Stimulated activated CD8-positive, alpha-beta memory T cell treated with anti-CD3 and anti-CD28 coated beads, Interleukin-2, amount 100 ng/mL, for 48 hours (primary cell): Measurements from ENCODE around the gene PDZD7.

ENCODE experiments used
- DNase-seq, 2 donors: peaks; one replicate each; pipeline ENCODE4 v3.0.0-alpha.2; 2020; ENCODE audit warnings: low read depth in 2 of 2

PDZD7 gene

GRCh38 chr10:100968062-100968736, 62.7 kb downstream of the PDZD7 start:
- no peak for DNase-seq

DNA sequence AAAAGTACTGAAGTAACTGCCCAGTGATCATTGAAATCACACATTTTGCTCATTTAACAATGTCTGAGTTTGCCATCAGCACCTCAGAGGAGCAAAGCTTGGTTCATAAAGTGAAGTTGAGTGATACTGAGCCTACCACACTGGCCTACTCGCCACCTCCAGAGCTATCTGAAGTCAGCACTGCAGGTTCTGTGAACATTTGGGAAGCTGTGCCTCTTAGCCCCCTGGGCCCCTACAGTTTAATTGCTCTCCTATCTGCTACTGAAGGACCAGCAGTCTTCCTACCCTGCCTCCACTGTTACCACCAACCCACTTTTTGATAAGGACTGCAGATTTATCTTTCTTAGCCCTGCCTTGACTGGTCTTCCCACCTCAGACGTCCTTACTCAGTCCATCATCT, 63.6 kb downstream of the PDZD7 start:
- no peak for DNase-seq

- no peak for DNase-seq
Measured at GRCh38 chr10:100966887-100967286, 64.0 kb downstream of the PDZD7 start.

DNA sequence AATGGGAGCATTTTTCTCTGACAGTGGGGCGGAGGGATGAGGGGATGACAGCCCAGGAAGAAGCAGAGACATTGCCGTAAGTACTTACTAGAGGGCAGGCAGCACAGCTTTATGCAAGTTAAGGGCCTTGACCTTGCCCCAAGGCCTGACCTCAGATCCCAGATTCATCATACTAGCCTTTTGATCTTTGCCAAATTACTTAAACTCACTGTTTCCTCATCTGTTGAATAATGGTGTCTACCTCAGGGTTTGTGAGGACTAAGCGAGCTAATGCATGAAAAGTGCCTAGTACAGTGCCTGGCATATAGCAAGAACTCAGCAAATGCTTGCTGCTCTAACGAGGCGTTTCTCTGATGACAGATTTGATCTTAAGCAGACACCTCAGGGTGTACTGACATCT, 65.1 kb downstream of the PDZD7 start:
- DNase-seq, result no peak

DNA sequence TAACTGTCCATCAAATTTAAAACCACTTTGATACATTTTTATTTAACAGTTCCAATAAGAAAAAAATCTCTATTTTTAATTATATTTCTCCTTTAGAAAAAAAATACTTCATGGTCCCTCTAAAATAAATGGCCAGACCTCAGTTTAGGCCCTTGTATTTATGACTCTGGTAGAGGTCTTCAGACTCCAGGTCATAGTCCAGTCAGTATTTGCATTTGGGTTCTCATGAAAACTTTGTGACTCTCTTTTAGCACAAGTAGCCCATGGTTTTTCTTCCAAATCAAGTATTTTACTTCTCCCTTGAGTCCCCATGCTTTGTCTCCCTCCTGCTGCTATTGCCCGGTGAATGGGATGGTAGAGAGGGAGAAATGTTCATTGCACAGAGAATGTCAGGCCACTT, 67.1 kb downstream of the PDZD7 start:
- DNase-seq, result no peak

- no peak for DNase-seq
Measured at GRCh38 chr10:100962351-100963080, 68.4 kb downstream of the PDZD7 start.

DNA sequence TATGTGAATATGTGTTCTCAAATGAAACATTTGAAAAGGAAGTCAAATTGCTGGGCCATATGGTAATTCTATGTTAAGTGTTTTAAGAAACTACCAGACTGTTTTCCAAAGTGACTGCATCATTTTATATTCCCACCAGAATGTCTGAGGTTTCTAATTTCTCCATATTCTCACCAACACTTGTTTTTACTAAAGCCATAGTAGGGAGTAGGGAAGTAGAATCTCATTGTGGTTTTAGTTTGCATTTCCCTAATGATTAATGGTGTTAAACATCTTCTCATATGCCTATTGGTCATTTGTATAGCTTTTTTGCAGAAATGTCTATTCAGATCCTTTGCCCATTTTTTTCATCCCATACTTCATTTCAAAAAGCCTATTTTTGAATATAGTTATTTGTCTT, 70.7 kb downstream of the PDZD7 start:
- DNase-seq, result no peak
